ENCODE data around the gene ZRSR2. TPM values are rescaled to one million over a fixed set of nuclear protein-coding genes. Genes with fewer than 3 reads are reported as not detected.

Gene ZRSR2
- total RNA-seq, 1 experiment from 2014 or later = 6.4 TPM

GRCh38 chrX:15761564-15762191 lies 28.6 kb upstream of the ZRSR2 start:
- H3F3A ChIP-seq (ENCODE audit: low read length, unreplicated experiment) = no peaks in the 10 kb centered on the region
- no peak overlapping the region for H3K27ac ChIP-seq (ENCODE audit: low read length)
- peak; percentile 61 for ATAC-seq
- no peak overlapping the region for H3K4me3 ChIP-seq (ENCODE audit: low read length)
- no peaks in the 10 kb centered on the region for H3K79me2 ChIP-seq (ENCODE audit: low read length)
- H3K9ac ChIP-seq (ENCODE audit: low read length) = no peak overlapping the region
- H3K36me3 ChIP-seq (ENCODE audit: low read depth, low read length) = no peaks in the 10 kb centered on the region
- H3K4me1 ChIP-seq (ENCODE audit: insufficient read depth, low read length) = no peaks in the 10 kb centered on the region
- H4K20me1 ChIP-seq (ENCODE audit: low read length) = no peaks in the 10 kb centered on the region
- DNase-seq = peak; percentile 46
- no peaks in the 10 kb centered on the region for H3K27me3 ChIP-seq (ENCODE audit: low read length)
- H3K9me2 ChIP-seq (replicated peaks; ENCODE audit: low read length) = no peaks in the 10 kb centered on the region
- ChIA-PET CTCF (no interaction called here), POLR2A (ENCODE audit: unreplicated experiment) (no interaction called here)
- H2AFZ ChIP-seq (ENCODE audit: low read length) = no peak overlapping the region
- no peak overlapping the region for H3K4me2 ChIP-seq (ENCODE audit: low read length)
- no TSS peak for BruUV-seq (replicated peaks)
- no peak for TF ChIP-seq EZH2phosphoT487 (IDR thresholded peaks at IDR 0.05; ENCODE audit: borderline replicate concordance, low read length)
- TF ChIP-seq, protein P1, sequence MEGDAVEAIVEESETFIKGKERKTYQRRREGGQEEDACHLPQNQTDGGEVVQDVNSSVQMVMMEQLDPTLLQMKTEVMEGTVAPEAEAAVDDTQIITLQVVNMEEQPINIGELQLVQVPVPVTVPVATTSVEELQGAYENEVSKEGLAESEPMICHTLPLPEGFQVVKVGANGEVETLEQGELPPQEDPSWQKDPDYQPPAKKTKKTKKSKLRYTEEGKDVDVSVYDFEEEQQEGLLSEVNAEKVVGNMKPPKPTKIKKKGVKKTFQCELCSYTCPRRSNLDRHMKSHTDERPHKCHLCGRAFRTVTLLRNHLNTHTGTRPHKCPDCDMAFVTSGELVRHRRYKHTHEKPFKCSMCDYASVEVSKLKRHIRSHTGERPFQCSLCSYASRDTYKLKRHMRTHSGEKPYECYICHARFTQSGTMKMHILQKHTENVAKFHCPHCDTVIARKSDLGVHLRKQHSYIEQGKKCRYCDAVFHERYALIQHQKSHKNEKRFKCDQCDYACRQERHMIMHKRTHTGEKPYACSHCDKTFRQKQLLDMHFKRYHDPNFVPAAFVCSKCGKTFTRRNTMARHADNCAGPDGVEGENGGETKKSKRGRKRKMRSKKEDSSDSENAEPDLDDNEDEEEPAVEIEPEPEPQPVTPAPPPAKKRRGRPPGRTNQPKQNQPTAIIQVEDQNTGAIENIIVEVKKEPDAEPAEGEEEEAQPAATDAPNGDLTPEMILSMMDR (conservative IDR thresholded peaks at IDR 0.05; ENCODE audit: low read depth, low read length) = peak; percentile 79
- no peaks in the 10 kb centered on the region for H3K9me3 ChIP-seq (ENCODE audit: low read length)
- intact Hi-C loops (cut with micrococcal nuclease) = no loop called here

GRCh38 chrX:15769300-15769954 lies 20.9 kb upstream of the ZRSR2 start:
- Histone ChIP-seq H3K36me3 (ENCODE audit: low read depth, low read length) (no peaks in the 10 kb centered on the region), H3K4me2 (ENCODE audit: low read length) (no peak overlapping the region), H3K4me1 (ENCODE audit: insufficient read depth, low read length) (no peaks in the 10 kb centered on the region), H4K20me1 (ENCODE audit: low read length) (no peaks in the 10 kb centered on the region), H3K9me2 (replicated peaks; ENCODE audit: low read length) (no peaks in the 10 kb centered on the region), H3K27me3 (ENCODE audit: low read length) (no peaks in the 10 kb centered on the region), H2AFZ (ENCODE audit: low read length) (no peak overlapping the region), H3F3A (ENCODE audit: low read length, unreplicated experiment) (no peaks in the 10 kb centered on the region), H3K9ac (ENCODE audit: low read length) (no peak overlapping the region), H3K79me2 (ENCODE audit: low read length) (no peaks in the 10 kb centered on the region), H3K4me3 (ENCODE audit: low read length) (no peak overlapping the region), H3K9me3 (ENCODE audit: low read length) (no peaks in the 10 kb centered on the region), H3K27ac (ENCODE audit: low read length) (no peak overlapping the region)
- POLR2A ChIA-PET (ENCODE audit: unreplicated experiment) = no interaction called here
- DNase-seq (no peak), ATAC-seq (no peak)
- TF ChIP-seq, protein P1 (conservative IDR thresholded peaks at IDR 0.05; ENCODE audit: low read depth, low read length) = no peak
- TF ChIP-seq EZH2 (IDR thresholded peaks at IDR 0.05; ENCODE audit: low read length, unreplicated experiment) (no peak), EZH2phosphoT487 (IDR thresholded peaks at IDR 0.05; ENCODE audit: borderline replicate concordance, low read length) (no peak)
- no TSS peak for BruUV-seq (replicated peaks)
- intact Hi-C loops (cut with micrococcal nuclease) = no loop called here
- CTCF ChIA-PET = no interaction called here

GRCh38 chrX:15781961-15782699 lies 8.2 kb upstream of the ZRSR2 start:
- Histone ChIP-seq H3K9me2 (replicated peaks; ENCODE audit: low read length) (no peaks in the 10 kb centered on the region), H3K79me2 (ENCODE audit: low read length) (no peaks in the 10 kb centered on the region), H3K4me1 (ENCODE audit: insufficient read depth, low read length) (no peaks in the 10 kb centered on the region), H3K9me3 (ENCODE audit: low read length) (no peaks in the 10 kb centered on the region), H3F3A (ENCODE audit: low read length, unreplicated experiment) (no peaks in the 10 kb centered on the region), H3K9ac (ENCODE audit: low read length) (no peak overlapping the region), H3K27me3 (ENCODE audit: low read length) (no peaks in the 10 kb centered on the region), H3K36me3 (ENCODE audit: low read depth, low read length) (no peaks in the 10 kb centered on the region), H4K20me1 (ENCODE audit: low read length) (no peaks in the 10 kb centered on the region), H3K4me2 (ENCODE audit: low read length) (no peak overlapping the region), H3K4me3 (ENCODE audit: low read length) (no peak overlapping the region), H2AFZ (ENCODE audit: low read length) (no peak overlapping the region), H3K27ac (ENCODE audit: low read length) (no peak overlapping the region)
- no peak for ATAC-seq
- ChIA-PET CTCF (no interaction called here), POLR2A (ENCODE audit: unreplicated experiment) (no interaction called here)
- intact Hi-C loops (cut with micrococcal nuclease) = no loop called here
- no TSS peak for BruUV-seq (replicated peaks)
- no peak for DNase-seq
- TF ChIP-seq EZH2phosphoT487 (IDR thresholded peaks at IDR 0.05; ENCODE audit: borderline replicate concordance, low read length) (no peak), EZH2 (IDR thresholded peaks at IDR 0.05; ENCODE audit: low read length, unreplicated experiment) (no peak)
- TF ChIP-seq, protein P1 (conservative IDR thresholded peaks at IDR 0.05; ENCODE audit: low read depth, low read length) = no peak

Measured in PC-3 (cell line).